D341Med (cell line): Measurements from ENCODE around the gene HS3ST5.
"Not testable (repeated sequence)": the region's sequence is repeated elsewhere in the genome, so short reads cannot be mapped to it uniquely, and the experiment has no call there.

Experiments used
- DNase-seq: peaks from one replicate; pipeline ENCODE4 v3.0.0; 2012; ENCODE audit warnings: low spot score

The HS3ST5 gene

DNA sequence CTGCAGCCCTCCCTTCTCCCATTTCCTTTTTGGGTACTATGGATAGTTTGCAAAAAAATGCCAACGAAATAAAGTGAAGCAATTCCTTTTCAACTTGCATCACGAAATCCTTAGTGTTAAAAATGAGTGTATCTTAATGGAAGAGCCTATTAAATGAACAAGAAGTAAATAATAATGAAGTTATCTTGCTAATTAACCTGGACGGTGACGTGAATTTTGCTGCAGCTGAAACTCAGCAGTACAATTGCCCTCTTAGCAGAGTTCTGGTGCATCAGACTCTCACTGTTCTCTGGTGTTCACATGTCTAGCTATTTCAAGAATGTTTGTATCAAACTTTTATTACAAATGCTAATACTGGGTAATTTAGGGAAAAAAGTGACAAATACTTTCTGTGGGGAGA is 252.2 kb downstream of the HS3ST5 start:
- no peak for DNase-seq

DNA sequence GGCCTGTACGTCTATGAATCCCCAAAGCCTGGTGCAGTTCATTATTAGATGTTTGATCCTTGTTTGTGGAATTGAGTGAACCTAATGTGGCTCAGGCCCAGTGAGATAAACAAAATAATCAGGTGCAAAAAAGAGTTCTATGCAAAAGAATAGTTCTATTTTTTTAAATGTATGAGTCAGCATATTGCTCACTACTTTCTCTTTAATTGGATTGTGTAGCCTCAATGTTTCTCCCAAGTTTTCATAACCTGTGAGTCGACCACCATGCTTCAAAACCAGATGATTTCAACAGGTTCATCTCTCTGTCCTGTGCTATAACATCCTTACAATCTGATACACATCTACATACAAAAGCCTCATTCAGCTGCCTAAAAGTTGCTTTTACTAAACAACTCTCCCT is 255.3 kb downstream of the HS3ST5 start:
- no peak for DNase-seq

DNA sequence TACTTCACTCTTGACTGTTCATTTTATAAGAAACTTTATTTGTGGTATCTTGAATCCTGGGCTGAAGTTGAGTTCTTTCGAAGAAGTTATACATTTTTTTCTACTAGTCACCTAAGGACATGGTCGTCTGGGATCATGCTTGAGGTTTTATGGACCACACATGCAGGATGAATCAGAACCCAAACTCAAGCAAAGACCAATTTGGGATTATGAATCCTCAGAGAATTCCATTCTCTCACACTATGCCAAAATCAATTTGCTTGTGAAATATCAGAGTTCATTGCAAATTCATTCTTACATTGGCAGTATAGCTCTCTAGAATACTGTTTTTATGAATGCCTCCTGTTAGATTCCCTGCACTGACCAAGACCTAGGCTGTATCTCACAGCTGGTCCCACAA is 257.6 kb downstream of the HS3ST5 start:
- DNase-seq, result no peak

DNA sequence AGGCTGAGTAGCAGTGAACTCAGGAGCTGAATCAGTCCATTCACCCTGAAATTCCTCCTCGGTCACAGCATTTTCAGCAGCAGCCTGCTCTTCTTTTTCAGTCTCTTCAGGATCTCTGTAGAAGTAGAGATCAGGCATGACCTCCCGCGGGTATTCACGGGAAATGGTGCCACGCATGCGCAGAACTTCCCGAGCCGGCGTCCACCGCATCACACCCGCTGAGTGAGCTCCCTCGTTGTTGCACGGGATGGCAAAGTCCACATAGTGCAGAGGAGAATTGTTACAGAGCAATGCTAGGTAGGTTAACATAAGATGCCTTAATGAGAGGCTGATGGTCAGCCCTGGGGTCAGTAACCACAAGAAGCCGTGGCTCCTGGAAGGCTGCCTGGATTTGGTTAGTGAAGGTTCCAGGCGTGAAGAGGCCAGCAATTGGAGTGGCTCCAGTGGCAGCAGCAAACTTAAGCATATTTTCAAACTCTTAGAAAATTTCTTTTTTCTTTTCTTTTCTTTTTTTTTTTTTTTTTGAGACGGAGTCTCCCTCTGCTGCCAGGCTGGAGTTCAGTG is 258.4 kb downstream of the HS3ST5 start:
- no peak for DNase-seq

DNA sequence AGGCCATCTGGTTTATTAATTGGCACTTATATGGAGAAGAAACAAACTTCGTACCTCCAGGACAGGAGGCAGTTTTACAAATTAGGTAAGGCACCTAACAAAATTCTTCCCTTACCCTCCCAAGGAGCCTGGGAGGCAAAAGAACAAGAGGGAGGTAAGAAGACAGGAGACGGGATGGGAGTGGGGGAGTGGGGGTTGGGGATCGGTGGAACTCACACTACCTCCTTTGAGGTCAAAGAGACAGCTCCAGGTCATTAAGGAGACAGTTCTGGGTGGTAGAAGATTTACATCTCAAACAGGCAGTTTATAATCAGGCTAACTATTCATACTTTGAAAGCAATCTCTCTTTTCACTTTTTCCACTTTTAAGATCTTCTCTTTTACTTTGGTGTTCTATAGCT is 259.6 kb downstream of the HS3ST5 start:
- no peak for DNase-seq

DNA sequence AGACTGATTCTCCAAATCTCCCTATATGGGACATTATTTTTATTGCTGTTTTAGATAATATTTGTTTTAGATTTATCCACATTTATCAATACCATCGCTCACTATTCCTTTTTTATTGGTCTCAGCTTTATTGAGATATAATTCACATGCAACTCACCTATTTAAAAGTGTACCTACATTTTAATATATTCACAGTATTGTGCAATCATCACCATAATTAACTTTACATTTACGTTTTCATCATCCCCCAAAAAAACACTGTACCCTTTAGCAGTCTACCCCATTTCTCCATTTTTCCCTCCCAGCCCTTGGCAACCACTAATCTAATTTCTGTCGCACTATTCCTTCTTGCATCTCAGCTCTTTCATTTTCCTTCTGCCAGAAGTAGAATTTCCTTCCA is 261.1 kb downstream of the HS3ST5 start:
- DNase-seq, result no peak

DNA sequence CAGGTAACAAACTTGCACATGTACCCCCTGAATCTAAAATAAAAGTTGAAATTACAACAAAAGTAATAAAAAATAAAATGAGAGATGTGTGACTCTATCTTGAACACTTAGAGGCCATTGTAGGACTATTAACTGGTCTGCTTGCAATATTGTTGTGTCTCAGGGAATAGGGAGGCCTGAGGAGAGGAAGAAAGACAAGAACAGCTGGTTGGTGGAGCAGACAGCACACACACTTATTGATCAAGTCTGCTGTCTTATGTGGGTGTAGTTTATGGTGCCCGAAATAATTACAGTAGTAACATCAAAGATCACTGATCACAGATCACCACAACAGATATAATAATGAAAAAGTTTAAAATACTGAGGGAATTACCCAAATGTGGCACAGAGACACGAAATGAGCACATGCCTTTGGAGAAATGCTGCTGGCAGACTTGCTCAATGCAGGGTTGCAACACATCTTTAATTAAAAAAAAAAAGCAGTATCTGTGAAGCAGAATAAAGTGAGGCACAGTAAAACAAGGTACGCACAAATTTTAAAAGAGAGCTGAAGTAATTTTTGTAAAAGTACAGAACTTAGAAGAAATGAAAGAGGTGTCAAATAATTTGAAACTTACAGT is 261.8 kb downstream of the HS3ST5 start:
- no peak for DNase-seq

DNA sequence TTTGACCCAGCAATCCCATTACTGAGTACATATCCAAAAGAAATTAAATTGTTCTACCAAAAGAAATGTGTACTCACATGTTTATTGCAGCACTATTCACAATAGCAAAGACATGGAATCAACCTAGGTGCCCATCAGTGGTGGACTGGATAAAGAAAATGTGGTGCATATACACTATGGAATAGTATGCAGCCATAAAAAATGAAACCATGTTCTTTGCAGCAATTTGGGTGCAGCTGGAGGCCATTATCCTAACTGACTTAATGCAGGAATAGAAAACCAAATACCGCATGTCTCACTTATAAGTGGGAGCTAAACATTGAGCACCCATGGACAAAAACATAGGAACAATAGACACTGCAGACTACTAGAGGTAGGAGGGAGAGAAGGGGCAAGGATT is 262.4 kb downstream of the HS3ST5 start:
- not testable (repeated sequence) for DNase-seq

DNA sequence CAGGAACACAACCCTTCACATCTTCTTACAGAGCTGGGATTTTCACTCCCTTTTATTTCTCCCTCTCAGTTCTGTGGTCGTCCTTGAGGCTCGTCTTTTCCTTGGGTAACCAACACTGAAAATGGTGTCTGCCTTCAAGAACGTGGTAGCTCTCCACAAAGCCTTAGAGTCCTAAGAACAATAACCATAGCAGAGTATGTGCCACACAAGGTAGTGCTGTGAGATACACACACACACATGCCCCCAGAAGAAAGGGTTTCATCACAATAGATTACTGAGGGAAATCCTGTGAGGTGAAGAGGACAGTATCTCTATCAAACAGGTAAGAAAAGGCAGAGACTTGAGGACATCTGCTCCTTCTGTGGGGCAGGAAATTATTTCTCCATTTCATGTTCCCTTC is 267.0 kb downstream of the HS3ST5 start:
- DNase-seq, result no peak

DNA sequence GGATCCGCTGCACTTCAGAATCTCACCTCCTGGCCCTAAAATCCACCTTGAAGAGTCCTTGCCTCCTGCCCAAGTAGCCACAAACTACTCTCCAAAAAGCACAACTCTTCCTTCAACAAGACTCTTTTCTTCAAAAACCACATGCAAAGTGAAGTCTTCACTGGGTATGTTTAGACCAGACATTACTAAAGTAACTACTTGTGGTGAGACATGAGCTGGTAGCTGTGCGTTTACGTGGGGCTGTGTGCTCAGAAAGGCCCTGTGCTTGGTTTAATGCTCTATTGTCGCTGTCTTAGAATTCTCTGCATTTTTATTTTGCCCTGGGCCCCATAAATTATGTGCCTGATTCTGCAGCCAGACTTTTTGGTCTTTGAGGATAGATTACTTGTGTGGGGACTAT is 267.5 kb downstream of the HS3ST5 start:
- DNase-seq, result no peak

DNA sequence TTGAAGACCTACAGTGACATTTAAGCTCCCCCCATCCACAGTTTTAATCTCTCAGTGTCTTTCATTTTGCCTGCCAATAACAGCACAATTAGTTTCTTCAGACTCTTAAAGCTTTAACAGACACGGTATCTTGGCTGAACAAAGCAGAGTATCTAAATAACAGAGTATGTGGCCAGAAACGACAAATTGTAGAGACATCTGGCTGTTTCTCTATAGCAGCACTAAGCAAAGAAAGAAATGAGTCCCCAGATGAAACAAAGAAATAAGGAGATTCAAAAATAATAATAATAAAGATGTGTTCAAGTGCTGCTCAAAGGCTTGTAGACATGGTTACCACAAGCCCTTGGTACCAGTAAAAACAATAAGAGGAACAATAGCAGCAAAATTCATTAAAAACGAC is 274.1 kb downstream of the HS3ST5 start:
- no peak for DNase-seq

DNA sequence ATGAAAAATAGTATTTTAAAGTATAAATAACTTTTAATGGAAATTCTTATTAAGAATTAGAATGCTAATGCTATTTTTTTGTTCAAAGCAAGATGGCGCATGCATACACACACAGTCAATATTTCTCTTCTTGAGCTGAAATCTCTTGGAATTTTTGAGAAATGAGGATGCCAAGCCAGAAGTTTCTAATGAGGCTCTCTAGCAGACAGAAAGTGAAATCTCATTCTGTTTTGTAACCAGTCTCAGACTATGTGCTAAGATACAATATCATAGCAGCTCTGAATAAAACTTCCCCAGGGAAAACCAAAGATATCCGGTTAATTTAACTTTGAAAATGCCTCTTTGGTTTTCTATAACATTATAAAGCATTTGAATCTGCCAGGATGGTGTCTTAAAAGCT is 274.7 kb downstream of the HS3ST5 start:
- DNase-seq, result no peak

DNA sequence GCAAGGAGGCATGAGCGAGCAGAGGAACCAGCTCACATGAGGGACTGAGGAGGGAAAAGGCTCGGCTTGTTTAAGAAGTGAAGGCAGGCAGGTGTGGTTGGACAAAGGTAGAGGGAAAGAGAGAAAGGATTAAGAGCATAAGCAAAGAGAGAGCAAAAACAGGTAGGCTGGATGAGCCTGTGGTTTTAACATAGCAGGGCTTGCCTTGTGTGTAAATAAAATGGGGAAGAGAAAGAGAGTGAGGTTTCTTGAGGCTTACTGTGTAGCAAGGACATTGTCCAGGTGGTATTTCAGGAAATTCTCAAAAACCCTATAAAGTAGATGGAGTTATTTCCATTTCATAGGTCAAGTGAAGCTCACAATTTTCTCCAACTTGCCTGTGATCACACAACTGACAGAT is 278.0 kb downstream of the HS3ST5 start:
- no peak for DNase-seq

DNA sequence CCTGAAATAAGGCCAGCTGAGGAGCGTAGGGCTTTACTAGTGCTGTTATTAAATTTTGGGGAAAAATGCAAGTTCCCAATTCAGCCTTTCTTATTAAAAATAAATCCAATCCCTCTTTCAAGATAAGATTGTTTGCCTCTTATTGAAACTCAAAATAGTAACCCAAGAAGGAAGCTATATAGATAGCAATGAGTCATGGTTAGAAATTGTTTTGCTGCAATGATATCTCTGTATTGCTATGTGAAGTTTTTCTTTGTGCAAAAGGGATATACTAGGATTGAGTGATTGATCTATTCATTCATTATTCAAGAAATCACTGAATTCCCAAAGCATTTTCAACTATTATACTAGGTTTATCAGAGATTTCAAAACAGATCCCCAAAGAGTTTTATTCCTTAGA is 278.9 kb downstream of the HS3ST5 start:
- no peak for DNase-seq

DNA sequence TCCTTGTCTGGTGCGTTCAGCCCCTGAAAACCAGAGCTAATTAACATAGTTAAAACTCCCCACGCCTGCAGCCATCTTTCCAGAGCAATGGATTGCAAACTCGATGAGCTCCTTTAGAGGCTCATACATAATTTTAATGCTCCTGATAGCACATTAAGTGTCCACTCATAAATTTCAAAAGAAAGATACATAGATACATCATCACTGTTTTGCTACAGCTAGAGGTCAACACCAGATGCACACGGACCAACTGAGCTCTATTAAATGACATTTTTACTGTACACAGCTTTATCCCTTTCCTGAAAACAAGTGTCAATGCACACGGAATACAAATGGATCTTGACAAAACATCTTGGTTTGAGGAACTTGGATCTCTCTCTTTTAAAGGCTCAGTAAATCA is 280.6 kb downstream of the HS3ST5 start:
- DNase-seq, result no peak

DNA sequence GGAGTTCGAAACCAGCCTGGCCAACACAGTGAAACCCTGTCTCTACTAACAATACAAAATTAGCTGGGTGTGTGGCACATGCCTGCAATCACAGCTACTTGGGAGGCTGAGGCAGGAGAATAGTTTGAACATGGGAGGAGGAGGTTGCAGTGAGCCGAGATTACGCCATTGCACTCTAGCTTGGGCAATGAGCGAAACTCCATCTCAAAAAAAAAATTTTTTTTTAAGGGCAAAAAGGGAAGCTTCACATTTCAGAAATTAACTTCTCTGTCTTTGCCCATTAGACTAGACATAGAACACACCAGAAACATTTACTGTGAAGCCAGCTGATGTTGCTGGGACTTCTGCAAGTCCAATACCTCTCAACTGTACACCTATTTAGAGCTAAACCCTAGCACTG is 281.1 kb downstream of the HS3ST5 start:
- DNase-seq, result no peak

DNA sequence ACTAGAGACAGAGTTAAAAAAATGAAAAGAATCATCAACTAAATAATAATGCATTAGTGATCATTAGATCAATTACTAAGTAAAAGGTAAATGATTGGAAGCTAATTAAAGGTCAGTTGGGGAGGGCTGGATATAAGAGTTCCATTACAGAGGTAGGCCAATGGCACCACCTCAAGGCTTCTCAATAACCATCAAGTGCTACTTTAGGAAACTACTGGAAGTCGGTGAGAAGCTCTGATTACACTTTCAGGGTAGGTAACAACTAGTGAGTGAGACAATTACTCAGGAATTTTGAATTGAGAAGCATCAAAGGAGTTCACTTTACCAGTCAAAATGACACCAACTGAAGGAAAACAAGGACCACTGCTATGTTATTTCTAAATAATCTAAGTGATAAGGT is 281.7 kb downstream of the HS3ST5 start:
- no peak for DNase-seq

DNA sequence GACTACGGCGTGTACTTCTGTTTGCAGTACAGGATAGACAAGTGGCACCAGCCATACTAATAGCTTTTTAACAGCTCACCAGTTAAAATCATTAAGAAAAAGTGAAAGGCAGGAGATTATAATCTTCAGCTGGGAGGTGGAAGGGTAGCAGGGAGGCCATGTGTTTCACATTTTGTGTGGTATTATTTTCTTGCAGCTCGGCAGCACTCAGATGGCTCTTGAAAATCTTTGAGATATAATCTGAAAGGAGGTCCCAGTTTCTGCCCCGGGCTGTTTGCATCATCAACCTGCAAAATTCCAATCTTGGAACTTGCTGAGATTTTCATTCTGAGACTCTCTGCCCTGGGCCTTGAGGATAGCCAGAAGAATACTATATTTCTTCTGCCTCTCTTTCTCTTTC is 284.4 kb downstream of the HS3ST5 start:
- DNase-seq, result no peak

DNA sequence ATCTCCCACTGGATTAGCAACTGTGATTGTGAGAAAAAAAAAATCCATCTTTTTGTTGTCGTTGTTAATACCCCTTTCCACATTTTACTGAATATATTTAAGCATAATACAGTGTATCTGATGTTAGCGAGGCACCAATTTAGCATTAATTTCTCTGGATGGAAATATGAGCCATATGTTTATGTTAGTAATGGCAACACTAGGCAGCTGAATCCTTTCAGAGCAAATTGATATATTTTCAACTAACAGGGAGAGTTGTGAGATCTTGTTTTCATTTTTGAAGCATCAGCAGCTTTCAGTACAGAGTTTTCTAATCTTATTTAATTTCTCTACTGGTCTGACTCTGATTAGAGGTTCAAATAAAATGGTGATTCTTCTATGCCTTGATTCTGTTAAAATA is 287.1 kb downstream of the HS3ST5 start:
- DNase-seq, result no peak

DNA sequence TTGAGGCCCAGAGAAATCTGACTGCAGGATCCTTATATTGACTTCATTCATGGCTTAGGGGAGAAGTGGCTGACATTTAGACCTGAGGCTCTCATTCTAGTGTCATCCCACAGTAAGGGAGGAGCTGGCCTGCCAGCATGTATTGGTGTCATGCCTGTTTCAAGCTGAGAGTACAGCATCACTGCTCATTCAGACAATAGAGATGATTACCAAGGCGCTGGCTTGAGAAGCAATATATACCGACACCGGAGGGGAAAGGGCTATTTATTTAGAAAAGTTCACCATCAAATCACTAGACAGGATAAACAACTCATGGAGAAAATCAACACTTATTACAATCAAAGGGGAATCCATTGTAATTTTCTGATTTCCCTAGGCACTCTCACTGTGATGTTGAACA is 287.5 kb downstream of the HS3ST5 start:
- no peak for DNase-seq

DNA sequence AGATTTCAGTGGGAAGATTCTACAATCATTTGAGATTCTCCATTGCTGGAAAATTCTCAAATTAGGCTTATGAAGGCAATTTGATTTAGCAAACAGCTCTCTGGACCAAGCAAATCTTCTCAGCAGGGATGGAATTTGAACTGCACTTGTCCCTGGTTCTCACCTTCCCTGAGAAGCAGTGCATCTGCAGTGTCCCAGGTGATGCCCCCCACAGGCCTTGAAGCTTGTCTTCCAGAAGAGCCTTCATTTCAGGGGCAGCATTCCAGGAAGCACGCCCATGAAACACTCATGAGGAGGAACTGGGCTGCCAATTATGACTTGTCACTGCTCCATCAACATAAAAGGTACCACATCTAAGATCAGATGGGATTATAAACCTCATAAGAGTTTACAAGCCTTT is 289.0 kb downstream of the HS3ST5 start:
- no peak for DNase-seq

DNA sequence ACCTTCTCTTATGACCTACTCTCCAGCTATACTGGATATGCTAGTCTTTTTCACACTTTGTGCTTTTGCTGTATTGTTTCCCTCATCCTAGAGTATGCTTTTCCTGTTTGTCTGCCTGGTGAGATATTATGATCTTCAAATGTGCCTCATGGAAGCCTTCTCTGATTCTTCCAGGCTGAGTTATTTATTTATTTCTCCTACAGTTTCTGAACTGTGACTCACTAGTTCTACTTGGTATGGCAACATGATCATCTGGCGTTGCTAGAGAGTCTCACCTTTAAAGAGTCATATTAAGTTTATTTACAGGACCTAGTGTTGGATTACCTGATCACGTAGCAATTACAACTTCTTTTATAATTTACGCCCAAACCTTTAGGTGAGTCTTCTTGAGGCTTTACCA is 290.7 kb downstream of the HS3ST5 start:
- no peak for DNase-seq

DNA sequence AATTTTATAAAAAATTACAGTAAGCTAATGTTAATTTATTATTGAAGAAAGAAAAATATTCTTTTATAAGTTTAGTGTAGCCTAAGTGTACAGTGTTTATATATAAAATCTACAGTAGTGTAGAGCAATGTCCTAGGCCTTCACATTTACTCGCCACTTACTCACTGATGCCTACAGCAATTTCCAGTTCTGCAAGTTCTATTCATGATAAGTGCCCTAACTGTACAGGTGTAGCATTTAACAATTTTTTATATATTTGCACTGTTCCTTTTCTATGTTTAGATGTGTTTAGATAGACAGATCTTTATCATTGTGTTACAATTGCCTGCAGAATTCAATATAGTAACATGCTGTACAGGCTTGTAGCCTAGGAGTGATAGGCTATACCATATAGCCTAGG is 291.8 kb downstream of the HS3ST5 start:
- no peak for DNase-seq

DNA sequence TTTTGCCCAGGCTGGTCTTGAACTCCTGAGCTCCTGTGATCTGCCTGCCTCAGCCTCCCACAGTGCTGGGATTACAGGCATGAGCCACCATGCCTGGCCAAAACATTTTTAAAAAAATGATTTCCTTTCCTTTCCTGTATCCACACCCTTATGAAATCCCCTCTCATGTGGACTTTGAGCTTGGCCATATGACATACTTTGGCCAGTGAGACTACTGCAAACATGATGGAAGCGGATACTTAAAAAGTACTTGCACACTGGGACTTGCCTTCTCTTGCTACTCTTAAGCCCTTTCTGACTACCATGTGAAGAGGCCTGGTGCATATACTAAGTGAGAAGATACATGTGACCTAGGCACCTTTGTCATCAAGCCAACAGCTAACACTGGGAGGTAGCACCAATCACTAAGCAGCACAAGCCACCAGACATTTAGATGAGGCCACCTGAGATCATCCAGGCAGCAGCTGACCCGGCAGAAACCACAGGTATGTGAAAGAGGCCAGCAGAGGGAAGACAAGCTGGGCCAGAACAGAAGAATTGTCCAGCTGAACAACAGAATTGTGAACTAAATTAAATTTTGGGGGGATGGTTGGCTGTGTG is 293.4 kb downstream of the HS3ST5 start:
- no peak for DNase-seq
